ENCODE results near the gene MYO1G. TPM values are rescaled to one million over a fixed set of nuclear protein-coding genes. Genes with fewer than 3 reads are reported as not detected.

The MYO1G gene
- total RNA-seq, 1 experiment from 2014 or later: 0.41 TPM

GRCh38 chr7:44975331-44976039 is 3.3 kb downstream of the MYO1G start:
- H3K4me1 ChIP-seq (ENCODE audit: control insufficient read depth, insufficient read depth, low read length): peaks cover 4% of the 10 kb centered on the region
- H3K27me3 ChIP-seq (ENCODE audit: control insufficient read depth, insufficient read depth, low read length): no peaks in the 10 kb centered on the region
- no peak overlapping the region for H3K27ac ChIP-seq (ENCODE audit: low read length)
- POLR2A ChIA-PET: no interaction called here
- DNase-seq (ENCODE audit: low read depth, low spot score): no peak
- no peaks in the 10 kb centered on the region for H3K9me3 ChIP-seq (ENCODE audit: control insufficient read depth, insufficient read depth, low read depth, low read length)
- H3K36me3 ChIP-seq (ENCODE audit: control insufficient read depth, insufficient read depth, low read length): no peaks in the 10 kb centered on the region
- CTCF ChIA-PET: interaction anchor here (0.5 kb wide), 1 partner anchor 74 kb away, joined by 7 read pairs; no protein-coding TSS in a partner anchor
- no peak overlapping the region for H3K4me3 ChIP-seq (ENCODE audit: low read depth in 2 of 2, low read length in 2 of 2)
- no TSS peak for BruUV-seq (replicated peaks)
- in situ Hi-C loops (cut with HindIII; ENCODE audit: low pct_unique_long_range_greater_than_20kb, low sequenced_read_pairs) (no loop called here), intact Hi-C loops (cut with micrococcal nuclease; ENCODE audit: unreplicated experiment) (no loop called here)
- TF ChIP-seq CTCF (IDR thresholded peaks at IDR 0.05) (no peak), POLR2AphosphoS5 (IDR thresholded peaks at IDR 0.05; ENCODE audit: low read depth, low read length) (no peak), SIN3A (IDR thresholded peaks at IDR 0.05; ENCODE audit: borderline replicate concordance, insufficient read depth, low read depth, low read length) (no peak), TCF7L2 (IDR thresholded peaks at IDR 0.05; ENCODE audit: low read depth, low read length) (no peak)
- TF ChIP-seq, protein P1, sequence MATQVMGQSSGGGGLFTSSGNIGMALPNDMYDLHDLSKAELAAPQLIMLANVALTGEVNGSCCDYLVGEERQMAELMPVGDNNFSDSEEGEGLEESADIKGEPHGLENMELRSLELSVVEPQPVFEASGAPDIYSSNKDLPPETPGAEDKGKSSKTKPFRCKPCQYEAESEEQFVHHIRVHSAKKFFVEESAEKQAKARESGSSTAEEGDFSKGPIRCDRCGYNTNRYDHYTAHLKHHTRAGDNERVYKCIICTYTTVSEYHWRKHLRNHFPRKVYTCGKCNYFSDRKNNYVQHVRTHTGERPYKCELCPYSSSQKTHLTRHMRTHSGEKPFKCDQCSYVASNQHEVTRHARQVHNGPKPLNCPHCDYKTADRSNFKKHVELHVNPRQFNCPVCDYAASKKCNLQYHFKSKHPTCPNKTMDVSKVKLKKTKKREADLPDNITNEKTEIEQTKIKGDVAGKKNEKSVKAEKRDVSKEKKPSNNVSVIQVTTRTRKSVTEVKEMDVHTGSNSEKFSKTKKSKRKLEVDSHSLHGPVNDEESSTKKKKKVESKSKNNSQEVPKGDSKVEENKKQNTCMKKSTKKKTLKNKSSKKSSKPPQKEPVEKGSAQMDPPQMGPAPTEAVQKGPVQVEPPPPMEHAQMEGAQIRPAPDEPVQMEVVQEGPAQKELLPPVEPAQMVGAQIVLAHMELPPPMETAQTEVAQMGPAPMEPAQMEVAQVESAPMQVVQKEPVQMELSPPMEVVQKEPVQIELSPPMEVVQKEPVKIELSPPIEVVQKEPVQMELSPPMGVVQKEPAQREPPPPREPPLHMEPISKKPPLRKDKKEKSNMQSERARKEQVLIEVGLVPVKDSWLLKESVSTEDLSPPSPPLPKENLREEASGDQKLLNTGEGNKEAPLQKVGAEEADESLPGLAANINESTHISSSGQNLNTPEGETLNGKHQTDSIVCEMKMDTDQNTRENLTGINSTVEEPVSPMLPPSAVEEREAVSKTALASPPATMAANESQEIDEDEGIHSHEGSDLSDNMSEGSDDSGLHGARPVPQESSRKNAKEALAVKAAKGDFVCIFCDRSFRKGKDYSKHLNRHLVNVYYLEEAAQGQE (IDR thresholded peaks at IDR 0.05; ENCODE audit: insufficient read depth in 1 of 2, low read depth in 2 of 2, low read length in 1 of 2): no peak
- ATAC-seq: no peak

- BruUV-seq (replicated peaks): no TSS peak
- ATAC-seq (no peak), DNase-seq (ENCODE audit: low read depth, low spot score) (no peak)
- no peak for TF ChIP-seq POLR2AphosphoS5 (IDR thresholded peaks at IDR 0.05; ENCODE audit: low read depth, low read length)
- TF ChIP-seq, protein P1 (IDR thresholded peaks at IDR 0.05; ENCODE audit: insufficient read depth in 1 of 2, low read depth in 2 of 2, low read length in 1 of 2): no peak
- no peak for TF ChIP-seq SIN3A (IDR thresholded peaks at IDR 0.05; ENCODE audit: borderline replicate concordance, insufficient read depth, low read depth, low read length)
- TF ChIP-seq TCF7L2 (IDR thresholded peaks at IDR 0.05; ENCODE audit: low read depth, low read length): no peak
- TF ChIP-seq CTCF (IDR thresholded peaks at IDR 0.05): no peak
- H3K27ac ChIP-seq (ENCODE audit: low read length): no peak overlapping the region
- POLR2A ChIA-PET: no interaction called here
- in situ Hi-C loops (cut with HindIII; ENCODE audit: low pct_unique_long_range_greater_than_20kb, low sequenced_read_pairs): no loop called here
- intact Hi-C loops (cut with micrococcal nuclease; ENCODE audit: unreplicated experiment): loop anchor here (5.0 kb wide), 1 partner anchor 163 kb away; no protein-coding TSS in a partner anchor
- no peaks in the 10 kb centered on the region for H3K36me3 ChIP-seq (ENCODE audit: control insufficient read depth, insufficient read depth, low read length)
- H3K4me3 ChIP-seq (ENCODE audit: low read depth in 2 of 2, low read length in 2 of 2): no peak overlapping the region
- H3K4me1 ChIP-seq (ENCODE audit: control insufficient read depth, insufficient read depth, low read length): no peaks in the 10 kb centered on the region; the same call in 1 of the 2 replicates
- H3K9me3 ChIP-seq (ENCODE audit: control insufficient read depth, insufficient read depth, low read depth, low read length): no peaks in the 10 kb centered on the region
- no peaks in the 10 kb centered on the region for H3K27me3 ChIP-seq (ENCODE audit: control insufficient read depth, insufficient read depth, low read length)
- CTCF ChIA-PET: interaction anchor here (1.5 to 3.0 kb wide), 2 partner anchors 137 to 162 kb away, joined by 3 to 35 read pairs; partner anchors contain the start of gene TBRG4
Observed at GRCh38 chr7:44974549-44974948, 4.3 kb downstream of the MYO1G start.
